OCI-LY3 (cell line): ENCODE results near the gene IRGQ.

ENCODE experiments used
- EZH2phosphoT487 ChIP-seq: fragments of 200-600 bp; shearing (Covaris generic); IDR thresholded peaks from 2 replicates; pipeline ENCODE4 v1.6.1; 2018; ENCODE audit warnings: antibody characterized with exemption, mixed run types, low read depth
- TF ChIP-seq, protein P1 (sequence below): fragments of 200-600, 300-600 bp; sonication (generic); IDR thresholded peaks from 2 replicates; pipeline ENCODE4 v1.5.1; 2014; ENCODE audit warnings: antibody characterized with exemption, low read length, low read depth

DNA sequence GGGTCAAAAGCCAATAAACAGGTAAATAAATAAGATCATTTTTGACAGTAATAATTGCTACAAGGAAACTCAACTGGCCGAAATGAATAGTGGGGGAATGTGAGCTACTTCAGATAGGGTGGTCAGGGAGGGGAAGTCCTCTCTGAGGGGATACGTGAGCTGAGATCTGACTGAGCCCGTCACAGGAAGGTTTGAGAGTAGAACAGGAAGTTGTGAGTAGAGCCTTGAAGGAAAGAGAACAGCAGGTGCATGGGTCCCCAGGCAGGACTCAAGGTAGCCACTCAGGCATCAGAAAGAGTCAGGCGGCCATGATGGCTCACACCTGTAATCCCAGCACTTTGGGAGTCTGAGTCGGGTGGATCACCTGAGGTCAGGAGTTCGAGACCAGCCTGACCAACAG, 6.3 kb downstream of the IRGQ start:
- TF ChIP-seq, protein P1, sequence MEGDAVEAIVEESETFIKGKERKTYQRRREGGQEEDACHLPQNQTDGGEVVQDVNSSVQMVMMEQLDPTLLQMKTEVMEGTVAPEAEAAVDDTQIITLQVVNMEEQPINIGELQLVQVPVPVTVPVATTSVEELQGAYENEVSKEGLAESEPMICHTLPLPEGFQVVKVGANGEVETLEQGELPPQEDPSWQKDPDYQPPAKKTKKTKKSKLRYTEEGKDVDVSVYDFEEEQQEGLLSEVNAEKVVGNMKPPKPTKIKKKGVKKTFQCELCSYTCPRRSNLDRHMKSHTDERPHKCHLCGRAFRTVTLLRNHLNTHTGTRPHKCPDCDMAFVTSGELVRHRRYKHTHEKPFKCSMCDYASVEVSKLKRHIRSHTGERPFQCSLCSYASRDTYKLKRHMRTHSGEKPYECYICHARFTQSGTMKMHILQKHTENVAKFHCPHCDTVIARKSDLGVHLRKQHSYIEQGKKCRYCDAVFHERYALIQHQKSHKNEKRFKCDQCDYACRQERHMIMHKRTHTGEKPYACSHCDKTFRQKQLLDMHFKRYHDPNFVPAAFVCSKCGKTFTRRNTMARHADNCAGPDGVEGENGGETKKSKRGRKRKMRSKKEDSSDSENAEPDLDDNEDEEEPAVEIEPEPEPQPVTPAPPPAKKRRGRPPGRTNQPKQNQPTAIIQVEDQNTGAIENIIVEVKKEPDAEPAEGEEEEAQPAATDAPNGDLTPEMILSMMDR, result no peak
- no peak for TF ChIP-seq EZH2phosphoT487
